Choroid plexus epithelial cell (primary cell): ENCODE data around the gene CA9.

Experiments
- DNase-seq: peaks from one replicate; pipeline ENCODE4 v3.0.0-alpha.2; 2010; ENCODE audit warnings: low read depth
- H3K4me3 ChIP-seq: 2 replicates; pipeline ENCODE4 v1.5.1; 2011; ENCODE audit warnings: low read depth, mild to moderate bottlenecking, control low read depth, low read length, moderate library complexity
- CTCF ChIP-seq: conservative IDR thresholded peaks from 2 replicates; pipeline ENCODE4 v1.5.1; 2011; ENCODE audit warnings: low read depth, mild to moderate bottlenecking, control low read depth, inconsistent platforms, low read length, moderate library complexity

CA9 gene

GRCh38 chr9:35657546-35658136, 16.1 kb upstream of the CA9 start, which contains the start of gene RMRP:
Gene RMRP (minus strand): TSS chr9:35658019.
- H3K4me3 ChIP-seq = peak within 1 kb of the TSS; percentile 98
- DNase-seq = peak; percentile 100
- TF ChIP-seq CTCF = peak; percentile 30

GRCh38 chr9:35658137-35658967, 15.4 kb upstream of the CA9 start, which contains the start of gene CCDC107:
Gene CCDC107 (plus strand): TSS chr9:35658292. CDS start chr9:35658380, 88 bp downstream.
- DNase-seq = peak; percentile 85
- peak within 1 kb of the TSS; percentile 98 for H3K4me3 ChIP-seq
- TF ChIP-seq CTCF = peak; percentile 62

- TF ChIP-seq CTCF = no peak
- peak overlapping the region; percentile 98 for H3K4me3 ChIP-seq
- peak; percentile 57 for DNase-seq
Measured at GRCh38 chr9:35658968-35659220, 14.8 kb upstream of the CA9 start.

- no peak for TF ChIP-seq CTCF
- peak; percentile 43 for DNase-seq
- peak overlapping the region; percentile 98 for H3K4me3 ChIP-seq
Measured at GRCh38 chr9:35659340-35659739, 14.4 kb upstream of the CA9 start.

GRCh38 chr9:35660966-35661415, 12.7 kb upstream of the CA9 start:
- TF ChIP-seq CTCF = peak; percentile 70
- peak; percentile 70 for DNase-seq
- no peak overlapping the region for H3K4me3 ChIP-seq

GRCh38 chr9:35661756-35662350, 11.9 kb upstream of the CA9 start:
- no peak for DNase-seq
- H3K4me3 ChIP-seq = no peak overlapping the region
- TF ChIP-seq CTCF = no peak
